GM20431 (cell line): ENCODE data around the gene TGFBR3.
"Not testable (repeated sequence)": the region's sequence is repeated elsewhere in the genome, so short reads cannot be mapped to it uniquely, and the experiment has no call there.

Experiments used
- in situ Hi-C: fragments of 300-500 bp; cut with MseI, MboI; formaldehyde crosslinking; loops from one replicate; pipeline ENCODE4 v1.15.0; 2020; ENCODE audit warnings: low sequenced_read_pairs; ENCODE audit not compliant: unreplicated experiment

TGFBR3 gene

GRCh38 chr1:91853397-91853796, 32.6 kb downstream of the TGFBR3 start:
- in situ Hi-C loops: no loop called here

GRCh38 chr1:91852011-91852410, 33.9 kb downstream of the TGFBR3 start:
- in situ Hi-C loops: not testable (repeated sequence)

DNA sequence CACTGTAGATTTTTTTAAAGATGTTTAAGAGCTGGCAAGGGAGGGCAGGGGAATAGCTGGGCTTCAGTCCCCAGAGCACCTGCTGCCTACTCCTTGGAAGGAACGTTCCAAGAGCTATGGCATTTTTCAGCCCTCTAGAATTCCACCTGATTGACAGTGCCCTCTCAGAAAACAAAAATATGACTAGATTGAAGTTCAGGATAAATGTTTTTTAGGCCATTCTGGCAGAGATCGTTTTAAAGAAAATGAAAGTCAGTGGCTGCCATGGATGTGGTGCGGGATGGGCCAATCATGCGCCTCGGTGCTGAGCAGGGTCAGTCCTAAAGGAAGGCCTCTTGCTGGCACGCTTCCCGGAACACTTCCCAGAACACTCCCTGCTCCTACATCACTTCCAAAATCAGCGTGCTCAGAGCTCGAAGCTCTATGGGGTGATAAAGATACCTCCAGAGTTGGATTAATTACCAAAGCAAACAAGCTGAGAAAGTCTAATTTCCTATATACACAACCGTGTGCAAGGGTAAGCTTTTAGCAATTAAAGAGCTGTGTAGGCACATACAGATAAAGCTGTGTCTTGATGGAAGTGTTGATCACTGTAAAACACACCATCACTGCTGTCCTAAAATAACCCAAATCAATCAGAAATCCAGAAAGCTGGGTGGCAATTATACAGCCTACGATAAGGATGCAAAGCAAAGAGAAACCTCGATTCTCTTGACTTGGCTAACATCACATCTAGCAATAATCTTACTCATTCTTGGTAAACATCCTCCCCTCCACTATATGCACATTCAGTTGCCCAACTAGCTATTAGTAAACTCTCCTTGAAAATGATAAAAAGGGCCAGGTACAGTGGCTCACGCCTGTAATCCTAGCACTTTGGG, 34.6 kb downstream of the TGFBR3 start:
- in situ Hi-C loops: no loop called here

GRCh38 chr1:91850708-91851107, 35.2 kb downstream of the TGFBR3 start:
- in situ Hi-C loops: no loop called here

- in situ Hi-C loops: no loop called here
These were observed 38.1 kb downstream of the TGFBR3 start for GRCh38 chr1:91847851-91848250.

GRCh38 chr1:91846639-91847013, 39.3 kb downstream of the TGFBR3 start:
- in situ Hi-C loops: no loop called here

DNA sequence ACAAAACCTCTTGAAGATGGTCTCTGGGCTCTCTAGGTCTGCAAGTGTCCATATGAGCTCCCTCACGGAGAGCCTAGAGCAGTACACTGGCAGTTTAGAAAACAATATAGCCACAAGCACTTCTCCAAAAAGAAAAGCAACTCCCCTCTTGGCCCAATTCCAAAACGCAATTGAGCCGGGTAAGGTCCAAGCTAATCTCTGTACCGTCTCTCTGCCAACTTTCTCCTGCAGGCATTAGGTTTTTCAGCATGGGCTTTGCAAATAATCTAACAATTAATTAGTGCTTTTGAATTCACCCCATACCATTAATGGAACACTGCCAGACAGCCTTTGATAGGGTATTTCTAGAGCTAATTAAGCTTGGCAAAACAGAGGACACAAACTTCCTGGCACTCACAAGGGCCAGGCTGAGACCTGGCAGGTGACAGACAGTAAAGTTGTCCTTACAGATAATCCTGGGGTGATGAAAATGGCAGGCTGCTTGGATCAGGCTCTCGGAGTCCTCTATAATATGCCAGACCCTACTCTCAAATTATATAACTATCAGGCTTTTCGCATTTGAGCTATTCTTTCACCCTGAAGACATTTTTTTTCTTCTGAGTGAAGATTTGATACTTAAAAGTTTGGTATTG, 39.8 kb downstream of the TGFBR3 start:
- in situ Hi-C loops: no loop called here

- in situ Hi-C loops: no loop called here
These were observed 41.0 kb downstream of the TGFBR3 start for GRCh38 chr1:91844862-91845528.

DNA sequence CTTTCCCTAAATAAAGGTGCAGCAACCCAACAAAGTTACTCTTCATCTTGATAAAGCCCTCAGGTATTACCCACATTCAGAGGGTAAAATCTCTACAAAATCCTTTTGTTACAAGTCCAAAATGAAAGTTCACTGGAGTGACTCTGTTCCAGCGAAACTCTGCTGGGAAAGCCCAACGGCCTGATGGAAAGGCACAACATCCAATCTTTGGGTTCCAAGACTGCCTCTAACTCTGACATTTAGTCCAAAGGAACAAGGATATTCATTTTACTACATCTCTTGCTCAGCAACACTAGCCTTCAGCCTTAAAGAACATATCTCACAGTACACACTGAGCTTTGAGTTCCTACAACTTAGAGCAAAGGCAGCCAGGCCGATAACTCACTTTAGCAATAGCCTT, 42.1 kb downstream of the TGFBR3 start:
- in situ Hi-C loops: no loop called here

GRCh38 chr1:91842563-91842962, 43.4 kb downstream of the TGFBR3 start:
- in situ Hi-C loops: no loop called here

DNA sequence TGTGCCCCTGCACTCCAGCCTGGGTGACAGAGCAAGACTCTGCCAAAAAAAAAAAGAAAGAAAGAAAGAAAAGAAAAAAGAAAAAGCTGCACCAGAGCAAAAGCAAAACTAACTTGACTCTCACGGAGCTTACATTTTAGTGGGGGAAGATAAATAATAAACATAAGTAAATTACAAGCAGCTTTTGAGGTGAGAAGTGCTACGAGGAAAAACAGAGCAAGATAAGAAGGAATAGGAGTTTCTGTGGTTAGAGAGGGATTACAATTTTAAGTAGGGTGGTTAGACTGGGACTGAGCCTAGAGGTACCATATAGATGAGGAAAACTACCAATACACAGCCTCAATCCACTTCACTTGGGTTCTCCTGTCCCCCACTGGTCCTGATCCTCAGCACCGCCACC, 43.9 kb downstream of the TGFBR3 start:
- in situ Hi-C loops: no loop called here

DNA sequence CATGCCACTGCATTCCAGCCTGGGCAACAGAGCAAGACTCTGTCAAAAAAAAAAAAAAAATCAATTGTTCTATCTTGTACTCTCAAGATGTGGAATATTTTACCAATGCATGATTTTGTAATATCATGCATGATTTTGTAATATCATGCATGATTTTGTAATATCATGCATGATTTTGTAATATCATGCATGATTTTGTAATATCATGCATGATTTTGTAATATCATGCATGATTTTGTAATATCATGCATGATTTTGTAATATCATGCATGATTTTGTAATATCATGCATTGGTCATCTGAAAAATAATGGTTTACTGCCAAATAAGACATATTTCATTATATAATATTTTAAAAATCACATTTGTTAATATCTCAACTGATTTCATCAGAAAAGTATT, 45.7 kb downstream of the TGFBR3 start:
- in situ Hi-C loops: not testable (repeated sequence)

GRCh38 chr1:91836331-91837040, 49.5 kb downstream of the TGFBR3 start:
- in situ Hi-C loops: no loop called here

DNA sequence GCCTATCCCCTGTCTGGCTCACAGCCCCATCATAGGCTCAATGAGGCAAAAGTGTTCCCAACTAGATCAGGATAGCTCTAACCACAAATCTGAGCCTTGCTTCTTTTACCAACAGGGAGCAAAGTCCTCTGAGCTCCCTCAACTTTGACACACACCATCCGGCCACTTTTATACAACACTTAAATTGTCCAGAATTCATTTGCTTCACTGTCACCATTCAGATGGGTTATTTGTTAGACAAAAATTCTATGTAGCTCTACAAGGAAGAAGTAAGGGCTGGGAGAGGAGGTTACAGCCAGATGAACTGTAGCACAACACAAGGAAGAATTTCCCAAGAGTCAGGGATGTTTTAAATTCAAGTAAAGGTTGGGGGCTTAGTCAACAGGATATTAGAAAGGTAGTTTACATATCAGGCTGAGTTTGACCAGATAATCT, 50.8 kb downstream of the TGFBR3 start:
- in situ Hi-C loops: no loop called here

DNA sequence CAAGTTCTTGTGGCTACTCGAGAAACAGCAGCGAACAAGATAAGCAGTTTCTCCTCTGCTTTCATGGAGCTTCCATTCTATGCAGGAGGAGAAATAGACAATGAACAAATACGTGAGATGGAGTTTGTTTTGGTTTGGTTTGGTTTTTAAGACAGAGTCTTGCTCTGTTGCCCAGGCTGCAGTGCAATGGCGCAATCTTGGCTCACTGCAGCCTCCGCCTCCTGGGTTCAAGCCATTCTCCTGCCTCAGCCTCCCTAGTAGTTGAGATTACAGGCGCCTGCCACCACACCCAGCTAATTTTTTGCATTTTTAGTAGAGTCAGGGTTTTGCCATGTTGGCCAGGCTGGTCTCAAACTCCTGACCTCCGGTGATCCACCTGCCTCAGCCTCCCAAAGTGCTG, 51.4 kb downstream of the TGFBR3 start:
- in situ Hi-C loops: not testable (repeated sequence)

DNA sequence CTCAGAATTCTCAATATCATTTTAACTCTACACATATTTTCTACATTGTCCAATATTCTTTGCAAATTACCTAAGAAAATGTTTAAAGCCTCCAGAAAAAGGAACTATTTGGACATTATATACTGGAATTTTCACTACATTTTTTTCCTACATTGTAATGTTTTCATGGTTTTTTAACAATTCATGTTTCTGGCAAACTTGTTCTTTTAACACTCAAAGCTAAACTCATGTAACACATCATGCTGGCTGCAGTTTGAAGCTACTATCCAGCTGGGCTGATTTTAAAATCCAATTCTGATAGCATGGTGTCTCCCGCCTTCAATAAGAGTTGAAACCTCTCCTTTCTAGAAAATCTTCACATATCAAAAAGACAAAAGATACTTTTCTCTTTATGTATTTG, 52.0 kb downstream of the TGFBR3 start:
- in situ Hi-C loops: no loop called here

DNA sequence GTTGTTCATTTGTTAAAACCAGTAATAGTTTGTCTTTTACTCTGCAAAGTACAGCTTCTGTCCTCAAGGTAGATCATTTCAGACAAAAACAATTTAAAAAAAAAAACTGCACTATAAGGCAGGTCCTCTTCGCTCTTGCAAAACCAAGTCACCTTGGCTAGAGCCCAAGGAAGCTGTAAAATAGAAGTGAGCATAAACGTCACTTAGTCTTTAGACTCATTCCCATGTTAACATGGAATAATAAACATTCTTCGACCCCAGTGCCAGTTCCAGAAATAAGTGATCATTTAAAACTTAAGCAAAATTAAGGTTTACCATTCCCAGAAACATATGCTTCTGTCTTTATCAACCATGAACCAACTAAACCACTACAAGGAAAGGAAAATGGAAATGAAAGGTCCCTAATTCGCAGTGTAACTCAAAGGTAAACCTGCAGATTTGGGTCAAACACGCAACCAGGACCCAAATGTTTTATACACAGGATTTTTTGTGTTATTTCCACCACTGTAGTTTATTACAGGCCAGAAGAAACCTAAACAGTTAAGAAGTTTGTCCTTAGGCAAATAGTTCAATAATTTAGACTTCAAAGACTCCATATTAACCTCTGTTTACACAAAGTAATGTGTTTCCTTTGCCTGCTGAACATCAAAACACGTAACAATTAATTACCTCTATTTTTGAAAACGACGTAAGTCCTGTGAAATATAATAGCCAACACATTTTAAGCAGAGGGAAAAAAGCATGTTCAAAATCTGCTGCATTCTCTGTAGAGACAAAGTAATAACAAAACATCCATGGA, 54.6 kb downstream of the TGFBR3 start:
- in situ Hi-C loops: no loop called here

- in situ Hi-C loops: no loop called here
These were observed 55.5 kb downstream of the TGFBR3 start for GRCh38 chr1:91830242-91831131.
